Endothelial cell of umbilical vein (primary cell): ENCODE data around the gene ZNF354C.

Experiments
- CTCF ChIP-seq, 2 donors: IDR thresholded peaks; 1 replicate in 1 of 2; 2 replicates in 1 of 2; pipeline ENCODE4 v1.5.1; 2011; ENCODE audit warnings: low read length in 2 of 2, mild to moderate bottlenecking in 2 of 2, moderate library complexity in 2 of 2, control low read depth in 1 of 2, inconsistent platforms in 1 of 2, low read depth in 1 of 2; ENCODE audit not compliant: insufficient read depth in 1 of 2; ENCODE audit errors: extremely low read depth in 1 of 2
- EZH2 ChIP-seq: IDR thresholded peaks from 2 replicates; pipeline ENCODE4 v1.6.1; 2012; ENCODE audit warnings: borderline replicate concordance, low read depth, mild to moderate bottlenecking, moderate library complexity, low read length, inconsistent platforms; ENCODE audit not compliant: severe bottlenecking
- FOS ChIP-seq: IDR thresholded peaks from 2 replicates; pipeline ENCODE4 v1.6.1; 2011; ENCODE audit warnings: mild to moderate bottlenecking, low read length, moderate library complexity, borderline replicate concordance; ENCODE audit not compliant: insufficient read depth
- GATA2 ChIP-seq: IDR thresholded peaks from 2 replicates; pipeline ENCODE4 v1.7.0; 2011; ENCODE audit warnings: low read depth, mild to moderate bottlenecking, moderate library complexity, mixed read lengths, low read length; ENCODE audit not compliant: insufficient read length, insufficient read depth
- JUN ChIP-seq: IDR thresholded peaks from 2 replicates; pipeline ENCODE4 v1.6.1; 2011; ENCODE audit warnings: borderline replicate concordance, low read depth; ENCODE audit not compliant: insufficient read length, insufficient read depth
- MAX ChIP-seq: IDR thresholded peaks from 2 replicates; pipeline ENCODE4 v1.6.1; 2011; ENCODE audit not compliant: insufficient read depth, insufficient read length
- MYC ChIP-seq: IDR thresholded peaks from one replicate; pipeline ENCODE4 v1.6.1; 2011; ENCODE audit warnings: mild to moderate bottlenecking, low read depth, low read length
- POLR2A ChIP-seq: IDR thresholded peaks from 2 replicates; pipeline ENCODE4 v1.6.1; 2012; ENCODE audit warnings: low read depth, mild to moderate bottlenecking, control low read depth, low read length
- POLR2AphosphoS5 ChIP-seq: IDR thresholded peaks from 2 replicates; pipeline ENCODE4 v1.6.1; 2012; ENCODE audit warnings: low read depth, mild to moderate bottlenecking, control low read depth, low read length, moderate library complexity; ENCODE audit not compliant: insufficient read depth

- no peak for TF ChIP-seq POLR2AphosphoS5
- no peak for TF ChIP-seq CTCF (IDR thresholded peaks at IDR 0.05; ENCODE audit: extremely low read depth in 1 of 2, insufficient read depth in 1 of 2, low read depth in 1 of 2, low read length in 2 of 2)
- no peak for TF ChIP-seq POLR2A
- TF ChIP-seq EZH2: no peak
- TF ChIP-seq MYC: no peak
- TF ChIP-seq JUN: no peak
- no peak for TF ChIP-seq MAX
- TF ChIP-seq GATA2: no peak
- no peak for TF ChIP-seq FOS
Measured at GRCh38 chr5:179132586-179133355, 72.6 kb downstream of the ZNF354C start.
